HepG2 (cell line): ENCODE measurements around the gene NEURL4. TPM values are rescaled to one million over a fixed set of nuclear protein-coding genes. Genes with fewer than 3 reads are reported as not detected.

Experiments
- CENPX ChIP-seq: sonication (generic); formaldehyde crosslinking; IDR thresholded peaks from 2 replicates; pipeline ENCODE4 v1.9.0; 2021; ENCODE audit warnings: mild to moderate bottlenecking, missing genetic modification reagents, moderate library complexity
- CREM ChIP-seq, 2 experiments: sonication (generic) in 1 of 2; formaldehyde crosslinking in 1 of 2; IDR thresholded peaks; 2 replicates each; pipeline versions ENCODE4 v1.4.0 to v1.6.1; 2016 to 2020; ENCODE audit warnings: antibody characterized with exemption in 1 of 2, mild to moderate bottlenecking in 1 of 2, missing genetic modification reagents in 1 of 2
- DNMT1 ChIP-seq: sonication (generic); formaldehyde crosslinking; IDR thresholded peaks from 2 replicates; pipeline ENCODE4 v1.5.1; 2020; ENCODE audit warnings: mild to moderate bottlenecking, missing genetic modification reagents
- HCFC1 ChIP-seq: fragments of 150-350 bp; IDR thresholded peaks from 2 replicates; pipeline ENCODE4 v1.6.1; 2014; ENCODE audit warnings: low read depth, low read length
- HOXA9 ChIP-seq: sonication (generic); formaldehyde crosslinking; IDR thresholded peaks from 2 replicates; pipeline ENCODE4 v1.8.1; 2022; ENCODE audit warnings: missing genetic modification reagents, mild to moderate bottlenecking, moderate library complexity, borderline replicate concordance
- KLF16 ChIP-seq, 2 experiments: sonication (generic) in 1 of 2; formaldehyde crosslinking in 1 of 2; IDR thresholded peaks; 2 replicates each; pipeline versions ENCODE4 v1.6.1 to v1.8.0; 2016 to 2023; ENCODE audit warnings: missing genetic modification reagents in 2 of 2, missing compliant biosample characterization in 1 of 2
- LCORL ChIP-seq, 2 experiments: fragments of 450-650 bp in 1 of 2; sonication (generic) in 1 of 2; formaldehyde crosslinking in 1 of 2; IDR thresholded peaks; 2 replicates each; pipeline versions ENCODE4 v1.5.0 to v1.6.1; 2017 to 2020; ENCODE audit warnings: antibody characterized with exemption in 1 of 2, missing genetic modification reagents in 1 of 2
- MIER2 ChIP-seq: IDR thresholded peaks from 2 replicates; pipeline ENCODE4 v1.6.1; 2016; ENCODE audit warnings: missing biosample characterization, missing genetic modification reagents
- PHB2 ChIP-seq: fragments of 450-650 bp; IDR thresholded peaks from 2 replicates; pipeline ENCODE4 v1.6.1; 2018; ENCODE audit not compliant: partially characterized antibody
- TBL1XR1 ChIP-seq: fragments of 150-350 bp; IDR thresholded peaks from 2 replicates; pipeline ENCODE4 v1.6.1; 2014; ENCODE audit warnings: borderline replicate concordance, low read length; ENCODE audit not compliant: partially characterized antibody
- ZFP41 ChIP-seq: sonication (generic); formaldehyde crosslinking; IDR thresholded peaks from 2 replicates; pipeline ENCODE4 v1.4.0; 2020; ENCODE audit warnings: mild to moderate bottlenecking, missing genetic modification reagents, borderline replicate concordance
- ZNF235 ChIP-seq: sonication (generic); formaldehyde crosslinking; IDR thresholded peaks from 2 replicates; pipeline ENCODE4 v1.8.1; 2023; ENCODE audit warnings: mild to moderate bottlenecking, missing genetic modification reagents, borderline replicate concordance
- ZNF24 ChIP-seq: fragments of 450-650 bp; IDR thresholded peaks from 2 replicates; pipeline ENCODE4 v1.6.1; 2017; ENCODE audit warnings: antibody characterized with exemption, mild to moderate bottlenecking
- ZNF468 ChIP-seq: sonication (generic); formaldehyde crosslinking; IDR thresholded peaks from 2 replicates; pipeline ENCODE4 v1.8.0; 2022; ENCODE audit warnings: mild to moderate bottlenecking, moderate library complexity, missing genetic modification reagents
- ZNF563 ChIP-seq: sonication (generic); formaldehyde crosslinking; IDR thresholded peaks from 2 replicates; pipeline ENCODE4 v1.8.0; 2022; ENCODE audit warnings: mild to moderate bottlenecking, moderate library complexity, missing genetic modification reagents
- ZNF773 ChIP-seq: sonication (generic); formaldehyde crosslinking; IDR thresholded peaks from 2 replicates; pipeline ENCODE4 v1.4.0; 2020; ENCODE audit warnings: missing genetic modification reagents, borderline replicate concordance
- ZNF879 ChIP-seq: sonication (generic); formaldehyde crosslinking; IDR thresholded peaks from 2 replicates; pipeline ENCODE4 v1.8.1; 2023; ENCODE audit warnings: missing genetic modification reagents
- ZSCAN20 ChIP-seq: sonication (generic); formaldehyde crosslinking; IDR thresholded peaks from 2 replicates; pipeline ENCODE4 v1.4.0; 2020; ENCODE audit warnings: missing genetic modification reagents, mild to moderate bottlenecking, borderline replicate concordance
- ZSCAN29 ChIP-seq: sonication (generic); formaldehyde crosslinking; conservative IDR thresholded peaks from 2 replicates; pipeline ENCODE4 v1.4.0; 2020; ENCODE audit warnings: mild to moderate bottlenecking, missing genetic modification reagents
- polyA plus RNA-seq, 8 experiments: library from polyadenylated mRNA; depleted of rRNA in 3 of 8; stranded (reverse) in 7 of 8; unstranded in 1 of 8; fragments of >200 nt; fragmentation: Illumina TruSeq in 4 of 8; extraction: Trizol in 4 of 8; gene quantifications; 2 replicates each; pipeline versions ENCODE4 v1.2.1 to v1.2.3, GENCODE V29; 2011 to 2016; ENCODE audit warnings: low read depth in 4 of 8, missing spikeins in 1 of 8, mixed read lengths in 1 of 8; ENCODE audit not compliant: insufficient read depth in 1 of 8
- total RNA-seq, 5 experiments: library from RNA; depleted of rRNA; stranded (reverse); fragments of >200 nt; fragmentation: Illumina TruSeq; extraction: Trizol; gene quantifications; 2 replicates each; pipeline ENCODE4 v1.2.3, GENCODE V29; 2016; ENCODE audit warnings: low read depth in 1 of 5
- TF ChIP-seq, protein P1 (sequence below): sonication (generic); formaldehyde crosslinking; IDR thresholded peaks from 2 replicates; pipeline ENCODE4 v1.5.1; 2020; ENCODE audit warnings: mild to moderate bottlenecking, missing genetic modification reagents, moderate library complexity
- TF ChIP-seq, protein P2 (sequence below): sonication (generic); formaldehyde crosslinking; IDR thresholded peaks from 2 replicates; pipeline ENCODE4 v1.4.0; 2020; ENCODE audit warnings: mild to moderate bottlenecking, missing genetic modification reagents, borderline replicate concordance

The NEURL4 gene
- total and polyA plus RNA-seq, 2 of the 13 experiments (the other 11 are each of a cell fraction or from before 2014, with no cell fraction given): 14.8 to 15.7 TPM

DNA sequence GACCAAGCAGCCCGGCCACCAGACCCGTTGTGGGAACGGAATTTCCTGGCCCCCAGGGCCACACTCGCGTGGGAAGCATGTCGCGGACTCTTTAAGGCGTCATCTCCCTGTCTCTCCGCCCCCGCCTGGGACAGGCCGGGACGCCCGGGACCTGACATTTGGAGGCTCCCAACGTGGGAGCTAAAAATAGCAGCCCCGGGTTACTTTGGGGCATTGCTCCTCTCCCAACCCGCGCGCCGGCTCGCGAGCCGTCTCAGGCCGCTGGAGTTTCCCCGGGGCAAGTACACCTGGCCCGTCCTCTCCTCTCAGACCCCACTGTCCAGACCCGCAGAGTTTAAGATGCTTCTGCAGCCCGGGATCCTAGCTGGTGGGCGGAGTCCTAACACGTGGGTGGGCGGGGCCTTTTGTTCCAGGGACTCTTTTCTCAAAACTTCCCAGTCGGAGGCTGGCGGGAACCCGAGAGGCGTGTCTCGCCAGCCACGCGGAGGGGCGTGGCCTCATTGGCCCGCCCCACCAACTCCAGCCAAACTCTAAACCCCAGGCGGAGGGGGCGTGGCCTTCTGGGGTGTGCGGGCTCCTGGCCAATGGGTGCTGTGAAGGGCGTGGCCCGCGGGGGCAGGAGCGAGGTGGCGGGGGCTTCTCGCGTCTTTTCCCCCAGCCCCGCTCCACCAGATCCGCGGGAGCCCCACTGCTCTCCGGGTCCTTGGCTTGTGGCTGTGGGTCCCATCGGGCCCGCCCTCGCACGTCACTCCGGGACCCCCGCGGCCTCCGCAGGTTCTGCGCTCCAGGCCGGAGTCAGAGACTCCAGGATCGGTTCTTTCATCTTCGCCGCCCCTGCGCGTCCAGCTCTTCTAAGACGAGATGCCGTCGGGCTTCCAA lies 47.8 kb downstream of the NEURL4 start, which contains the start of gene SLC2A4 (continued):
- TF ChIP-seq, protein P1, sequence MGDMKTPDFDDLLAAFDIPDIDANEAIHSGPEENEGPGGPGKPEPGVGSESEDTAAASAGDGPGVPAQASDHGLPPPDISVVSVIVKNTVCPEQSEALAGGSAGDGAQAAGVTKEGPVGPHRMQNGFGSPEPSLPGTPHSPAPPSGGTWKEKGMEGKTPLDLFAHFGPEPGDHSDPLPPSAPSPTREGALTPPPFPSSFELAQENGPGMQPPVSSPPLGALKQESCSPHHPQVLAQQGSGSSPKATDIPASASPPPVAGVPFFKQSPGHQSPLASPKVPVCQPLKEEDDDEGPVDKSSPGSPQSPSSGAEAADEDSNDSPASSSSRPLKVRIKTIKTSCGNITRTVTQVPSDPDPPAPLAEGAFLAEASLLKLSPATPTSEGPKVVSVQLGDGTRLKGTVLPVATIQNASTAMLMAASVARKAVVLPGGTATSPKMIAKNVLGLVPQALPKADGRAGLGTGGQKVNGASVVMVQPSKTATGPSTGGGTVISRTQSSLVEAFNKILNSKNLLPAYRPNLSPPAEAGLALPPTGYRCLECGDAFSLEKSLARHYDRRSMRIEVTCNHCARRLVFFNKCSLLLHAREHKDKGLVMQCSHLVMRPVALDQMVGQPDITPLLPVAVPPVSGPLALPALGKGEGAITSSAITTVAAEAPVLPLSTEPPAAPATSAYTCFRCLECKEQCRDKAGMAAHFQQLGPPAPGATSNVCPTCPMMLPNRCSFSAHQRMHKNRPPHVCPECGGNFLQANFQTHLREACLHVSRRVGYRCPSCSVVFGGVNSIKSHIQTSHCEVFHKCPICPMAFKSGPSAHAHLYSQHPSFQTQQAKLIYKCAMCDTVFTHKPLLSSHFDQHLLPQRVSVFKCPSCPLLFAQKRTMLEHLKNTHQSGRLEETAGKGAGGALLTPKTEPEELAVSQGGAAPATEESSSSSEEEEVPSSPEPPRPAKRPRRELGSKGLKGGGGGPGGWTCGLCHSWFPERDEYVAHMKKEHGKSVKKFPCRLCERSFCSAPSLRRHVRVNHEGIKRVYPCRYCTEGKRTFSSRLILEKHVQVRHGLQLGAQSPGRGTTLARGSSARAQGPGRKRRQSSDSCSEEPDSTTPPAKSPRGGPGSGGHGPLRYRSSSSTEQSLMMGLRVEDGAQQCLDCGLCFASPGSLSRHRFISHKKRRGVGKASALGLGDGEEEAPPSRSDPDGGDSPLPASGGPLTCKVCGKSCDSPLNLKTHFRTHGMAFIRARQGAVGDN (CRISPR knock-in tag): no peak
- TF ChIP-seq ZNF468 (CRISPR knock-in tag) (peak; percentile 5; the same call in 1 of the 2 replicates), LCORL (IDR thresholded peaks at IDR 0.05) (no peak), LCORL (CRISPR knock-in tag; IDR thresholded peaks at IDR 0.05) (no peak), ZFP41 (CRISPR knock-in tag) (no peak), TBL1XR1 (no peak), ZNF773 (no peak), MIER2 (CRISPR knock-in tag) (no peak), ZNF24 (no peak), ZSCAN20 (CRISPR knock-in tag) (no peak), ZNF563 (no peak; the same call in none of the 2 replicates), ZSCAN29 (CRISPR knock-in tag) (no peak), PHB2 (no peak), CENPX (CRISPR knock-in tag) (no peak), ZNF235 (no peak), HOXA9 (CRISPR knock-in tag) (no peak), CREM (IDR thresholded peaks at IDR 0.05) (peak; percentile 50), CREM (CRISPR knock-in tag; IDR thresholded peaks at IDR 0.05) (no peak), DNMT1 (CRISPR knock-in tag) (no peak), KLF16 (CRISPR knock-in tag; IDR thresholded peaks at IDR 0.05) (no peak), HCFC1 (no peak), ZNF879 (CRISPR knock-in tag) (no peak)
- TF ChIP-seq, protein P2, sequence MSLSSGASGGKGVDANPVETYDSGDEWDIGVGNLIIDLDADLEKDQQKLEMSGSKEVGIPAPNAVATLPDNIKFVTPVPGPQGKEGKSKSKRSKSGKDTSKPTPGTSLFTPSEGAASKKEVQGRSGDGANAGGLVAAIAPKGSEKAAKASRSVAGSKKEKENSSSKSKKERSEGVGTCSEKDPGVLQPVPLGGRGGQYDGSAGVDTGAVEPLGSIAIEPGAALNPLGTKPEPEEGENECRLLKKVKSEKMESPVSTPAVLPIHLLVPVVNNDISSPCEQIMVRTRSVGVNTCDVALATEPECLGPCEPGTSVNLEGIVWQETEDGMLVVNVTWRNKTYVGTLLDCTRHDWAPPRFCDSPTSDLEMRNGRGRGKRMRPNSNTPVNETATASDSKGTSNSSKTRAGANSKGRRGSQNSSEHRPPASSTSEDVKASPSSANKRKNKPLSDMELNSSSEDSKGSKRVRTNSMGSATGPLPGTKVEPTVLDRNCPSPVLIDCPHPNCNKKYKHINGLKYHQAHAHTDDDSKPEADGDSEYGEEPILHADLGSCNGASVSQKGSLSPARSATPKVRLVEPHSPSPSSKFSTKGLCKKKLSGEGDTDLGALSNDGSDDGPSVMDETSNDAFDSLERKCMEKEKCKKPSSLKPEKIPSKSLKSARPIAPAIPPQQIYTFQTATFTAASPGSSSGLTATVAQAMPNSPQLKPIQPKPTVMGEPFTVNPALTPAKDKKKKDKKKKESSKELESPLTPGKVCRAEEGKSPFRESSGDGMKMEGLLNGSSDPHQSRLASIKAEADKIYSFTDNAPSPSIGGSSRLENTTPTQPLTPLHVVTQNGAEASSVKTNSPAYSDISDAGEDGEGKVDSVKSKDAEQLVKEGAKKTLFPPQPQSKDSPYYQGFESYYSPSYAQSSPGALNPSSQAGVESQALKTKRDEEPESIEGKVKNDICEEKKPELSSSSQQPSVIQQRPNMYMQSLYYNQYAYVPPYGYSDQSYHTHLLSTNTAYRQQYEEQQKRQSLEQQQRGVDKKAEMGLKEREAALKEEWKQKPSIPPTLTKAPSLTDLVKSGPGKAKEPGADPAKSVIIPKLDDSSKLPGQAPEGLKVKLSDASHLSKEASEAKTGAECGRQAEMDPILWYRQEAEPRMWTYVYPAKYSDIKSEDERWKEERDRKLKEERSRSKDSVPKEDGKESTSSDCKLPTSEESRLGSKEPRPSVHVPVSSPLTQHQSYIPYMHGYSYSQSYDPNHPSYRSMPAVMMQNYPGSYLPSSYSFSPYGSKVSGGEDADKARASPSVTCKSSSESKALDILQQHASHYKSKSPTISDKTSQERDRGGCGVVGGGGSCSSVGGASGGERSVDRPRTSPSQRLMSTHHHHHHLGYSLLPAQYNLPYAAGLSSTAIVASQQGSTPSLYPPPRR (CRISPR knock-in tag): no peak
